Suprapubic skin (tissue), 4 donors: ENCODE measurements around the gene TEDC1. TPM values are rescaled to one million over a fixed set of nuclear protein-coding genes. Genes with fewer than 3 reads are reported as not detected.
"Not testable (repeated sequence)": the region's sequence is repeated elsewhere in the genome, so short reads cannot be mapped to it uniquely, and the experiment has no call there.

ENCODE experiments used
- DNase-seq, 2 donors: peaks; one replicate each; pipeline ENCODE4 v3.0.0-alpha.2; 2019; ENCODE audit warnings: low spot score in 2 of 2
- H3K27ac ChIP-seq: fragments of 200-600 bp; sonication (generic); one replicate; pipeline ENCODE4 v1.5.1; 2019
- H3K27me3 ChIP-seq: fragments of 200-600 bp; sonication (generic); one replicate; pipeline ENCODE4 v1.5.1; 2019
- H3K36me3 ChIP-seq: fragments of 200-600 bp; sonication (generic); one replicate; pipeline ENCODE4 v1.5.1; 2019
- H3K4me1 ChIP-seq: fragments of 200-600 bp; sonication (generic); one replicate; pipeline ENCODE4 v1.5.1; 2019
- H3K4me3 ChIP-seq: fragments of 200-600 bp; sonication (generic); one replicate; pipeline ENCODE4 v1.5.1; 2019; ENCODE audit warnings: mild to moderate bottlenecking
- H3K9me3 ChIP-seq: fragments of 200-600 bp; sonication (generic); one replicate; pipeline ENCODE4 v1.5.1; 2019
- EP300 ChIP-seq: sonication (generic); formaldehyde crosslinking; IDR thresholded peaks from one replicate; pipeline ENCODE4 v1.6.1; 2017; ENCODE audit warnings: antibody characterized with exemption
- POLR2A ChIP-seq, 2 donors: fragments of 450-650 bp; IDR thresholded peaks; one replicate each; pipeline ENCODE4 v1.6.1; 2017; ENCODE audit warnings: antibody characterized with exemption in 2 of 2, mild to moderate bottlenecking in 2 of 2, moderate library complexity in 2 of 2
- POLR2AphosphoS5 ChIP-seq, 3 donors: sonication (generic); formaldehyde crosslinking; IDR thresholded peaks; one replicate each; pipeline ENCODE4 v1.6.1; 2017; ENCODE audit warnings: antibody characterized with exemption in 3 of 3
- WGBS: methylation state at CpG from one replicate; pipeline ENCODE4 v1.1.5; 2018; 5-methylcytosine and 5-hydroxymethylcytosine counted together
- total RNA-seq, 4 donors: library from RNA; depleted of rRNA; stranded (reverse); fragments of >200 nt; gene quantifications; one replicate each; pipeline ENCODE4 v1.1.0, GENCODE V29; 2016
- TF ChIP-seq, protein P1 (sequence below), 2 donors: fragments of 200-600 bp in 1 of 2; fragments of 450-650 bp in 1 of 2; sonication (generic) in 1 of 2; IDR thresholded peaks; one replicate each; pipeline ENCODE4 v1.5.1; 2016 to 2019; ENCODE audit warnings: antibody characterized with exemption in 2 of 2, mild to moderate bottlenecking in 1 of 2, moderate library complexity in 1 of 2

TEDC1 gene
- total RNA-seq, 4 donors from 2014 or later, result 11.4 to 41.0 (median 14.0) TPM

DNA sequence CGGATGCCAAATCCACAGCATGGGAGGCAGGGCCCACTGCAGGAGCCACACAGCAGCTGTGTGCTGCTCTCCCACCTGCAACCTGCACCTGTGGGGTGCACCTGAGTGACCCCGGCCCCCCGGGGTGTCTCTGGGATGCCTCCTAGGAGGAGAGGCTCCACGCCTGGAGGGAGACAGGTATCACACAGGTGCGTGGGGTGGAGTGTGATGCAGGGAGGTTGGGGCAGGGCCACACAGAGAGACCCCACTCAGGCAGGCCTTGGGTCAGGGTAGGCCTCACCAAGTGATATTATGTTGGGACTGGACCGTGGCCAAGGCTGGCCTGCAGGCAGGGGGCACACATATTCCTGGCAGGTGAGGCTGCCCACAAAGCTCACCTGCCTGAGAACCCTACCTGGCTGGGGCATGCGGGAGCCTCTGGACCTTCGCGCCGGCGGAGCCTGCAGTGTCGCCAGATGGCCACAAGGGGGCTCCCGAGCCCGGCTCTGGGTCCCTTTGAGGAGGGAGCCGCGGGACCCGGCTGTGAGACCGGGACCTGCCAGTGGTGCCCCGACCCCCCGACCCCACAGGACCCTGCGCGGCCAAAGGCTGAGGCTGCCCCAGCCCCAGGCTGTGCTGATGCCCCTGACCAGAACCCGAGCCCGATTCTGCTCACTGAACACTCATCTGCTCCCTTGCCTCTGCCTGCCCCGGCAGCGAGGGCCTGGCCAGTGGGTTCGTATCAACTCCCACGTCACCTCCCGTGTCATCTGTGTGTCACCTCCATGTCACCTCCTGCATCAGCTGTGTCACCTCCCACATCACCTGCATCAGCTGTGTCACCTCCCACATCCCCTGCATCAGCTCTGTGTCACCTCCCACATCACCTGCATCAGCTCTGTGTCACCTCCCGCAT lies 46.8 kb downstream of the TEDC1 start:
- no peak overlapping the region for H3K27ac ChIP-seq
- H3K4me1 ChIP-seq, result peaks cover 6% of the 10 kb centered on the region
- no peak overlapping the region for H3K4me3 ChIP-seq
- no peaks in the 10 kb centered on the region for H3K36me3 ChIP-seq
- H3K27me3 ChIP-seq, result peaks cover 36% of the 10 kb centered on the region
- peak in 1 of 2 donors; percentile 74 for DNase-seq
- 35% methylated on average over 10 of the region's 30 CpGs for WGBS
- TF ChIP-seq EP300, result no peak
- TF ChIP-seq, protein P1, sequence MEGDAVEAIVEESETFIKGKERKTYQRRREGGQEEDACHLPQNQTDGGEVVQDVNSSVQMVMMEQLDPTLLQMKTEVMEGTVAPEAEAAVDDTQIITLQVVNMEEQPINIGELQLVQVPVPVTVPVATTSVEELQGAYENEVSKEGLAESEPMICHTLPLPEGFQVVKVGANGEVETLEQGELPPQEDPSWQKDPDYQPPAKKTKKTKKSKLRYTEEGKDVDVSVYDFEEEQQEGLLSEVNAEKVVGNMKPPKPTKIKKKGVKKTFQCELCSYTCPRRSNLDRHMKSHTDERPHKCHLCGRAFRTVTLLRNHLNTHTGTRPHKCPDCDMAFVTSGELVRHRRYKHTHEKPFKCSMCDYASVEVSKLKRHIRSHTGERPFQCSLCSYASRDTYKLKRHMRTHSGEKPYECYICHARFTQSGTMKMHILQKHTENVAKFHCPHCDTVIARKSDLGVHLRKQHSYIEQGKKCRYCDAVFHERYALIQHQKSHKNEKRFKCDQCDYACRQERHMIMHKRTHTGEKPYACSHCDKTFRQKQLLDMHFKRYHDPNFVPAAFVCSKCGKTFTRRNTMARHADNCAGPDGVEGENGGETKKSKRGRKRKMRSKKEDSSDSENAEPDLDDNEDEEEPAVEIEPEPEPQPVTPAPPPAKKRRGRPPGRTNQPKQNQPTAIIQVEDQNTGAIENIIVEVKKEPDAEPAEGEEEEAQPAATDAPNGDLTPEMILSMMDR (IDR thresholded peaks at IDR 0.05), result peak; percentile 63 to 99
- H3K9me3 ChIP-seq, result no peaks in the 10 kb centered on the region

DNA sequence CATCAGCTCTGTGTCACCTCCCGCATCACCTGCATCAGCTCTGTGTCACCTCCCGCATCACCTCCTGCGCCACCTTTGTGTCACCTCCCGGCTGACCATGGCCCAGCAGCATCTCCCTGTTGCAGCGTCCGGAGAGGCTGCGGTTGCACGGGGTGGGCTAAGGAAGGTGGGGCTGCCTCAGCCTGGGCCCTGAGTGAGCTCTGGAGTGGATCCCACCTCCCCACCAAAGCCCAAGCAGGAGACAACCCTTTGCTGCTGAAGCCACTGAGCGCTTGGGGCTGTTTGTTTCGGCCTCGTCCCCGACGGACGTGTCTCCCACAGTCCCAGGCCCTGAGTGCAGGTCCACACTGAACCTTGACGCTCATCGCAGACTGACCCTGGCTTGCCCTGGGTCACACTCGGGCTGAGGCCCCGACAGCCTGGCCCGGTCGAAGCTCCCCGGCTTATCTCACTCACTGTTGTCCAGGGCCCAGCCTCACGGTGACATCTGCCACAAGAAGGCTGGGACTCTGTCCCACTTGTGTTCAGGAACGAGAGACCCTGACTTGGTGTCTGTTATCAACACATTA lies 47.5 kb downstream of the TEDC1 start:
- DNase-seq, result no peak
- TF ChIP-seq EP300 (no peak), POLR2A (IDR thresholded peaks at IDR 0.05) (no peak), POLR2AphosphoS5 (IDR thresholded peaks at IDR 0.05) (no peak)
- TF ChIP-seq, protein P1 (IDR thresholded peaks at IDR 0.05), result no peak
- 82% methylated on average over 23 of the region's 23 CpGs for WGBS
- peaks cover 4% of the 10 kb centered on the region for H3K9me3 ChIP-seq
- H3K4me3 ChIP-seq, result no peak overlapping the region
- H3K27me3 ChIP-seq, result peaks cover 36% of the 10 kb centered on the region
- peaks cover 6% of the 10 kb centered on the region for H3K4me1 ChIP-seq
- no peak overlapping the region for H3K27ac ChIP-seq
- H3K36me3 ChIP-seq, result no peaks in the 10 kb centered on the region

DNA sequence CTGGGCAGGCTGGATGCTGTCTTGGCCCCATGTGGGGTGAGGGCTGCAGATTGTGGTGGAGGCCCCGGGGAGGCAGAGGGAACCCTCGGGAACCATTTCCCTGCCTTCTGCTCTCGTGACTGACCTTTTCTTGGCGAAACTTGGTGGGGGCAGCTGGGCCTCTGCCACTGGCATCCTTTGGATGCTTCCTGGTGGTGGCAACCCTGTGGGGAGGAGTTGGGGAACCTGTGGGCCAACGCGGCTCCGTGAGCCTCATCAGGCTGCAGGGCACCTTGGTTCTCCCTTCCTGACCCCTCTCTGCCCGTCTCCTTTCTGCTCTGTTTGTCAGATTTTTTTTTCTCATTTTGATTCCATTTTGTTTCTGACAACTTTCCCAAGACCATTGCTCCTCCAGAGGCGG lies 49.8 kb downstream of the TEDC1 start:
- H3K27me3 ChIP-seq, result peaks cover 30% of the 10 kb centered on the region
- no peak overlapping the region for H3K4me3 ChIP-seq
- peaks cover 5% of the 10 kb centered on the region for H3K9me3 ChIP-seq
- TF ChIP-seq POLR2AphosphoS5 (IDR thresholded peaks at IDR 0.05), result no peak
- TF ChIP-seq, protein P1 (IDR thresholded peaks at IDR 0.05), result no peak
- TF ChIP-seq POLR2A (IDR thresholded peaks at IDR 0.05), result no peak
- TF ChIP-seq EP300, result no peak
- 89% methylated on average over 7 of the region's 9 CpGs for WGBS
- H3K27ac ChIP-seq, result no peak overlapping the region
- DNase-seq, result no peak
- no peaks in the 10 kb centered on the region for H3K36me3 ChIP-seq
- H3K4me1 ChIP-seq, result peaks cover 6% of the 10 kb centered on the region

DNA sequence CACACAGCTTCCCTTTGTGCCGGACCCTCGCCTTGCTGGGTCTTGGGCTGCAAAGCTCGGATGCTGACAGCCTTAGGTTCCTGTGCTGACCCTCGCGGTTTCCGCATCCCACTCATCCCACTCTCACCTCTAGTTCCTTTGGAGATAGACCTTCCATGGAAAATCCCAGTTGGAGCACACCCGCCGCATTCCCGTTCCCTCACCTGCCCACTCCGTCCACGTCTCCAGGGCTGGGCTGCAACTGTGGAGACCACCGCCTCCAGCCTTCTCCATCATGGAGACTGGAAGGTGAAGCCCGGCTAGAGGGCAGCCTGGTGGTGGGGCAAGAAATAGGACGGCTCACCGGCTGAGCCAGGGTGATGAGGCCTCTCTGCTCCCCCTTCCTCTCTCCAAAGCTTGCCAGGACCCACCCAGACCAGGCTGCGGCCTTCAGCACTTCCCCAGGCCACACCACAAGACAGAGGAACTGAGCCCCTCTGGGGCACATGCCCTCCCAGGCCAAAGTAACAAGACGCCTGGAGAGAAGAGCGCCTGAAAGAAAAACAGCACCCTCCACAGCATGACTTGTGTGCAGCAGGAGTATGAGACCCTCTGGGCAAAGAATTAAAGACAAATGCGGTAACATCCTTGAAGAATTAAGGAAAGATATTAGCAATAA lies 50.3 kb downstream of the TEDC1 start:
- TF ChIP-seq POLR2AphosphoS5 (IDR thresholded peaks at IDR 0.05) (no peak), EP300 (no peak), POLR2A (IDR thresholded peaks at IDR 0.05) (no peak)
- TF ChIP-seq, protein P1 (IDR thresholded peaks at IDR 0.05), result no peak
- Histone ChIP-seq H3K4me3 (no peak overlapping the region), H3K36me3 (no peaks in the 10 kb centered on the region), H3K9me3 (peaks cover 5% of the 10 kb centered on the region), H3K4me1 (peaks cover 6% of the 10 kb centered on the region), H3K27me3 (peaks cover 24% of the 10 kb centered on the region), H3K27ac (no peak overlapping the region)
- 86% methylated on average over 19 of the region's 19 CpGs for WGBS
- DNase-seq, result no peak

DNA sequence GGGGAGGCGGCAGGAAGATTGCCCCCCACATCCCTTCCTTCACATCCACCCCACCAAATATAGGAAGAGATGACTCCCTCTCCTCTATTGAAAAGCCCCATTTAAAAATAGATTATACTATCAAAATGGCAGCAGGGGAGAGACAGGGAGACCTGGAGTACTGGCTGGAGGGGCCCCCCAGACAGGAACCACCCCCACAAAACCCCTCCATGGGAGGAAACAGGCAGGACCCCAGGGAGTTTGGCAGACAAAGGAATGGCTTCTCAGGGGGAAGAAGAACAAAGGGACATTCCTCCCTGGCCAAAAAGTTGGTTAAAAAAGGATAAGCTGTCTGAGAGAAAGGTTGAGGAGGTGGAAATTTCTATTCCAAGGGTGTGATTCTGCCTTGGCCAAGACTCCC lies 54.6 kb downstream of the TEDC1 start:
- 80% methylated on average over 1 of the region's 1 CpG for WGBS
- not testable (repeated sequence) for H3K27ac ChIP-seq, H3K4me1 ChIP-seq, H3K36me3 ChIP-seq, H3K4me3 ChIP-seq, H3K9me3 ChIP-seq, DNase-seq, H3K27me3 ChIP-seq

DNA sequence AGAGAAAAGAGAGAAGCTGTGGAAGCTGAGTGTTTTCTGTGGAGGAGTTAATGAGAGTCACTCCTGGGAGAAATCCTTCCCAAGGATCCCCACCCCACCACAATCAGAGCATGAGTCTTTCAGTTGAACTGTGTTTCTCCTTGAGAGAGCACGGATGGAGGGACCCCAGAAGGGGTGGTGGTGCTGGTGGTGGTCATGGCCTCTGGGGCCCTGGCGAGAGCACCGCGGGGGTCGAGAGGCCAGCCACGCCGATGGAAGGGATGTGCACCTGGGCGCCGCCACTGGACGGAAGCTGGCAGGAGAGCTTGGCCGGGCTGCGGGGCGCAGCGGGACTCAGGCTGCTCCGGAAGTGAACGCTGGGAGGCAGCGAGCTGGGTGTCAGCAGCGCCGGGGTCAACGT lies 55.4 kb downstream of the TEDC1 start:
- H3K4me1 ChIP-seq, H3K4me3 ChIP-seq, H3K27me3 ChIP-seq, H3K36me3 ChIP-seq, H3K27ac ChIP-seq, DNase-seq, H3K9me3 ChIP-seq: not testable (repeated sequence)
- no CpG with 5 or more reads among the region's 20 CpGs for WGBS

DNA sequence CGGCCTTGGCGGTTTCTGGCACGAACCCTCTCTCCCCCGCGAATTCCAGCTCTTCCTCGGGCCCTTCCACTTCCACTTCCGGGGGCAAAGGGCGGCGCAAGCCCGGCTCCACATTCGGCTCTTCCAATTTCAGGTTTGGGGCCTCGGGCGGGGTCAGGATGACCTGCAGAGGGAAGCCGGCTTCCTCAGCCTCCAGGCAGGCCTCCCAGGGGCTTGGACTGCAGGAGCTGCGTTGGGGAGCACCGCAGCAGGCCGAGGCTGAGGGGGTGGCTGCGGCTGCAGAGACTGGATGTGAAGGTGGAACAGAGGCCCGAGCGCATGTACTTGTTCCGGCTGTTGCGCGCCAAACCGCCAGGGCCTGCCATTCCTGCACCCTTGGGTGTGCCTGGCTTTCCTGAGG lies 56.0 kb downstream of the TEDC1 start:
- DNase-seq, H3K9me3 ChIP-seq, H3K4me3 ChIP-seq, H3K36me3 ChIP-seq, H3K27ac ChIP-seq, H3K4me1 ChIP-seq, H3K27me3 ChIP-seq: not testable (repeated sequence)
- WGBS, result 93% methylated on average over 9 of the region's 24 CpGs
